RWPE2 (cell line): Measurements from ENCODE around the gene COMMD8.

Experiments used
- ATAC-seq: fragments of 200-7000 bp; cut with Tn5 transposase; 3 replicates; pipeline ENCODE4 v1.9.1; 2021; ENCODE audit warnings: low read depth
- DNase-seq: peaks from one replicate; pipeline ENCODE4 v3.0.0-alpha.2; 2020; ENCODE audit warnings: low spot score
- H3K27ac ChIP-seq: fragments of 450-650 bp; 2 replicates; pipeline ENCODE4 v1.5.1; 2017; ENCODE audit warnings: mild to moderate bottlenecking; ENCODE audit not compliant: poor library complexity, severe bottlenecking
- H3K27me3 ChIP-seq: fragments of 250-450 bp; sonication (Bioruptor Pico); 2 replicates; pipeline ENCODE4 v1.5.1; 2021; ENCODE audit warnings: mild to moderate bottlenecking, moderate library complexity; ENCODE audit not compliant: insufficient read depth, poor library complexity, severe bottlenecking
- H3K36me3 ChIP-seq: fragments of 250-450 bp; sonication (Bioruptor Pico); 2 replicates; pipeline ENCODE4 v1.5.1; 2020; ENCODE audit warnings: low read depth, mild to moderate bottlenecking, moderate library complexity
- H3K4me1 ChIP-seq: fragments of 250-450 bp; sonication (Bioruptor Pico); 2 replicates; pipeline ENCODE4 v1.5.1; 2021; ENCODE audit warnings: mild to moderate bottlenecking, moderate library complexity; ENCODE audit not compliant: insufficient read depth, poor library complexity, severe bottlenecking
- H3K4me3 ChIP-seq: fragments of 250-450 bp; sonication (Bioruptor Pico); 2 replicates; pipeline ENCODE4 v1.5.1; 2021; ENCODE audit warnings: mild to moderate bottlenecking, moderate library complexity; ENCODE audit not compliant: severe bottlenecking
- H3K9me3 ChIP-seq: fragments of 250-450 bp; sonication (Bioruptor Pico); 2 replicates; pipeline ENCODE4 v1.5.1; 2021; ENCODE audit warnings: mild to moderate bottlenecking, moderate library complexity; ENCODE audit not compliant: severe bottlenecking
- TF ChIP-seq, protein P1 (sequence below): fragments of 450-650 bp; IDR thresholded peaks from one replicate; pipeline ENCODE4 v1.5.1; 2017; ENCODE audit warnings: mild to moderate bottlenecking, moderate library complexity; ENCODE audit not compliant: poor library complexity, severe bottlenecking

COMMD8 gene

DNA sequence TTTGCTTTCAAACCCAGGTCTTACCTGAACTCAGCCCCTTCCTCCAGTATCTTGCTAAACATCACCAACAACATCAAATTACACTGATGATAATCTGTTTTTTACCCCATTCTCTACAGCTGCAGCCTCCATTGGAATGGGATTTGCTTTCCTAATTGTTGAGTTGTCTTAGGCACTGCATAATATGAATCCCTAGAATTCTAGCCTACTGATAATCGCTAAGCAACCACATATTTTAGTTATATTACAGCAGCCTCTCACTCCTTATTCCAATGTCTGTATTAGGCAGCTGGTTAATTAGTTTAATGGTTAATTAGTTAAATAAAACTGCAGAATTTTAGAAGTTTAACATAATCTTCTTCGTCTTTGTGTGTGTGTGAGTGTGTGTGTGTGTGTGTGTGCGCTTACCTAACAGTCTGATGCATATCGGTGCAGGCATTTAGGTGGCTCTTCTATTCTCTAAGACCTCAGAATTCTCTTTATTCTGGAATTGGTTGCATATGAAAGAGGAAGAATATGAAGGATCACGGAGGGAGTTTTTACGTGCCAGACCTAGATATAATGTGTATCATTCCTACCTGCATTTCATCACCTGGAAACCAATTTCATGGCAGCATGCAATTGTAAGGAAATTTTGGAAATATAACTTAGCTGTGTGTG is 5.3 kb upstream of the COMMD8 start:
- TF ChIP-seq, protein P1, sequence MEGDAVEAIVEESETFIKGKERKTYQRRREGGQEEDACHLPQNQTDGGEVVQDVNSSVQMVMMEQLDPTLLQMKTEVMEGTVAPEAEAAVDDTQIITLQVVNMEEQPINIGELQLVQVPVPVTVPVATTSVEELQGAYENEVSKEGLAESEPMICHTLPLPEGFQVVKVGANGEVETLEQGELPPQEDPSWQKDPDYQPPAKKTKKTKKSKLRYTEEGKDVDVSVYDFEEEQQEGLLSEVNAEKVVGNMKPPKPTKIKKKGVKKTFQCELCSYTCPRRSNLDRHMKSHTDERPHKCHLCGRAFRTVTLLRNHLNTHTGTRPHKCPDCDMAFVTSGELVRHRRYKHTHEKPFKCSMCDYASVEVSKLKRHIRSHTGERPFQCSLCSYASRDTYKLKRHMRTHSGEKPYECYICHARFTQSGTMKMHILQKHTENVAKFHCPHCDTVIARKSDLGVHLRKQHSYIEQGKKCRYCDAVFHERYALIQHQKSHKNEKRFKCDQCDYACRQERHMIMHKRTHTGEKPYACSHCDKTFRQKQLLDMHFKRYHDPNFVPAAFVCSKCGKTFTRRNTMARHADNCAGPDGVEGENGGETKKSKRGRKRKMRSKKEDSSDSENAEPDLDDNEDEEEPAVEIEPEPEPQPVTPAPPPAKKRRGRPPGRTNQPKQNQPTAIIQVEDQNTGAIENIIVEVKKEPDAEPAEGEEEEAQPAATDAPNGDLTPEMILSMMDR: no peak
- Histone ChIP-seq H3K4me3 (no peak overlapping the region), H3K9me3 (no peaks in the 10 kb centered on the region), H3K4me1 (peaks cover 17% of the 10 kb centered on the region), H3K27ac (no peak overlapping the region), H3K27me3 (no peaks in the 10 kb centered on the region), H3K36me3 (no peaks in the 10 kb centered on the region)
- DNase-seq: no peak
- ATAC-seq: no peak

DNA sequence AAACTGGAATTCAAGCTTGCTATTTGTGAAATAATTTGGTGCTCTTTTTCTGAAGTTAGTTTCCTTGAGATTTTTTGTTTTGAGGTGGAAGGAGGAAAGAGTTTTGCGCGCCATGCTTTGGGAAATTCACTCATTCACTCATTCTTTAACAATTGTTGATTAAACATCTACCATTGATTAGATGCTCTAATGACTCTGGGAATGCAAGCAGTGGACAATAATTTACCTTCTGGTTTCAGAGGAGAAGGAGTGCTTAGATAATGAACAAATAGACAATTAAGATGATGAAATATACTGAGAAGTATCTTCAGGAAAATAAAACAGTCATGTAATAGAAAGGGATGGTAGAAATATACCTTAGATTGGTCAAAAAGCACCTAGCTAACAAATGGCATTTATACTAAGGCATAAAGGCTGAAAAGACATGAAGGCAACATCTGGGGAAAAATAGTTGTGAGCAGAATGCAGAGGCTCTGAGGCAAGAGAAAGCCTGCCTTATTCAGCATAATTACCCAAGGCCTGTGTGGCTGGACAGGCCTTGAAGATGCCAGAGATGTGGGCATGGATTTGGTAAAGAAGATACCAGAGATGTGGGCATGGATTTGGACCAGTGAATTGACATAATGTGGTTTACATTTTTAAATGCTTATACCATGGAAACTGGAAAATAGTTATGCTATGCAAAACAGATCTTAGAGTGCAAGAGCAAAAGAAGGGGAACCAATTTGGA is 2.7 kb upstream of the COMMD8 start:
- DNase-seq (no peak), ATAC-seq (no peak)

DNA sequence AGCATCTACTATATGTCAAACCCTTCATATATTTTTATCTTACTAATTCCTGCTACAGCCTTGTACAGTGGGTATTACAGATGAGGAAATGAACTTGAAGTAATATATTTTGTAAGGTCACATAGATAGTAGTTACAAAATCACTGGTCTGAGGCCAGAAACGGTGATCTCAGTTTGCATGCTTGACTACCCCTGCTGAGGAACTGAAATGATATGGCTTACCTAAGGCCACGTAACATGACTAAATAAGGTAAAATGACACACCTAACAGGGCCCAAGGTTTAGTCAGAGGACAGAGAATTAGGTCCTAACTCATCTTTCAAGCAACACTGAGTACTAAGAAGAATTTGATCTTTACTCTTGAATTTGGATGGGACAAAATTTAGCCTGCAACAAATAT is 1.5 kb upstream of the COMMD8 start:
- no peaks in the 10 kb centered on the region for H3K27me3 ChIP-seq
- TF ChIP-seq, protein P1: no peak
- peaks cover 12% of the 10 kb centered on the region for H3K4me1 ChIP-seq
- no peak for ATAC-seq
- no peak overlapping the region for H3K4me3 ChIP-seq
- H3K27ac ChIP-seq: no peak overlapping the region
- peaks cover 1% of the 10 kb centered on the region; the same call in 1 of the 2 replicates for H3K36me3 ChIP-seq
- DNase-seq: no peak
- no peaks in the 10 kb centered on the region for H3K9me3 ChIP-seq

More for the DNA sequence above, 2.7 kb upstream of the COMMD8 start:
- no peak overlapping the region for H3K4me3 ChIP-seq
- H3K36me3 ChIP-seq: no peaks in the 10 kb centered on the region
- peaks cover 21% of the 10 kb centered on the region for H3K4me1 ChIP-seq
- no peaks in the 10 kb centered on the region for H3K9me3 ChIP-seq
- no peaks in the 10 kb centered on the region for H3K27me3 ChIP-seq
- no peak overlapping the region for H3K27ac ChIP-seq
- TF ChIP-seq, protein P1: no peak

DNA sequence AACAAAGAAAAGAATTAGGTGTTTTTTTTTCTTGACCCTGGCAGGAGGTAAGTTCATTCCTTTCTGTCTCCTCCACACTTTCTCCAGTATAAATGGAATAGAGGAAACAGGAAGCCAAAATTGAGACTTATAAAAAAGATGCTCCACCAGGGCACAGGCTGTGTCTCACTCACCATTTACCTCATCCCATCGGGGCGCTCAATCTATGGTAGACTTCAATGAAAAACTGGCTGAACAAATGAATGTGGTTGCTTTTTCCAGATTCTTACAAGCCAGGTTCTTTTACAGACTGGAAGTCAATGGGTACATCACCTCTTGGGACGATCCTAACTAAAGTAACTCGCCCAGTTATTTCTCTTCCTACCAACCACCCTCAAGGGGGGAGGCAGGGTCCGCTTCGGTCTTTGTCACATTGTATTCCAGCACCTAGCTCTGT is 685 bp downstream of the COMMD8 start:
- Histone ChIP-seq H3K36me3 (peaks cover 14% of the 10 kb centered on the region), H3K4me3 (peak overlapping the region; percentile 64), H3K4me1 (peaks cover 4% of the 10 kb centered on the region), H3K9me3 (no peaks in the 10 kb centered on the region), H3K27me3 (no peaks in the 10 kb centered on the region), H3K27ac (peak overlapping the region; percentile 27)
- TF ChIP-seq, protein P1: no peak
- DNase-seq: no peak
- ATAC-seq: peak; percentile 3; the same call in 1 of the 3 replicates

DNA sequence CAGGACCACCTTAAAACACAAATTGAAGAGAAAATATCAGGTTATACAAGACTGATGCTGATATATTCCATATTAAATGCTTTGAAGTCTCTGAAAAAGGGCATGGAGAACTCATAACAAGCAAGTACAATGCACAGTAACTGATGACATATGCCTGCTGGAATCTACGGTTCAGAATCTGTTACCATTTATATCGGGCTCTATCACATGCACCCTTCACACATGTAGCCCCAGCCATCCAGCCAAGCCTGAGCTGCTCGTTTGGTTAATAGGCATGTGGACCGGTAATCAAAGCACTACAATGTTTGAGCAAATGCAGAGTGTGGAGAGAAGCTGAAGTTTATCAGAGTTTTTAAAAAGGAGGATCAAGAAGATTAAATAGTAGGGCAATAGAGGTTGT is 11.8 kb downstream of the COMMD8 start:
- H3K36me3 ChIP-seq: peaks cover 38% of the 10 kb centered on the region

More for the DNA sequence above, 11.8 kb downstream of the COMMD8 start:
- TF ChIP-seq, protein P1: no peak
- Histone ChIP-seq H3K27me3 (no peaks in the 10 kb centered on the region), H3K9me3 (no peaks in the 10 kb centered on the region), H3K27ac (no peak overlapping the region), H3K4me1 (no peaks in the 10 kb centered on the region), H3K4me3 (no peak overlapping the region)
- ATAC-seq: no peak
- no peak for DNase-seq
